Left lung (tissue), 10 donors: ENCODE results near the gene REL. TPM values are rescaled to one million over a fixed set of nuclear protein-coding genes. Genes with fewer than 3 reads are reported as not detected.
"Not testable (repeated sequence)": the region's sequence is repeated elsewhere in the genome, so short reads cannot be mapped to it uniquely, and the experiment has no call there.

Source experiments
- ATAC-seq: fragments of 200-7000 bp; cut with Tn5 transposase; one replicate; pipeline ENCODE4 v1.9.1; 2020; ENCODE audit warnings: moderate library complexity
- DNase-seq, 4 donors: peaks; one replicate each; pipeline ENCODE4 v3.0.0-alpha.2; 2013 to 2020
- H3K27ac ChIP-seq, 2 donors: fragments of 200-600 bp; sonication (generic) in 1 of 2; one replicate each; pipeline versions ENCODE4 v1.5.0 to v1.8.0; 2020 to 2021
- H3K27me3 ChIP-seq, 2 donors: fragments of 200-600 bp; sonication (generic) in 1 of 2; one replicate each; pipeline versions ENCODE4 v1.5.0 to v1.8.0; 2020 to 2021
- H3K36me3 ChIP-seq, 2 donors: fragments of 200-600 bp; sonication (generic) in 1 of 2; one replicate each; pipeline versions ENCODE4 v1.5.0 to v1.8.0; 2020 to 2021
- H3K4me1 ChIP-seq, 2 donors: fragments of 200-600 bp; one replicate each; pipeline ENCODE4 v1.8.0; 2021
- H3K4me3 ChIP-seq, 2 donors: fragments of 200-600 bp; sonication (generic) in 1 of 2; one replicate each; pipeline versions ENCODE4 v1.5.0 to v1.8.0; 2020 to 2021; ENCODE audit warnings: mild to moderate bottlenecking in 1 of 2
- H3K9me3 ChIP-seq, 2 donors: fragments of 200-600 bp; sonication (generic) in 1 of 2; one replicate each; pipeline versions ENCODE4 v1.5.0 to v1.8.0; 2020 to 2021
- CTCF ChIP-seq, 2 donors: fragments of 200-600 bp; sonication (generic) in 1 of 2; IDR thresholded peaks; one replicate each; pipeline versions ENCODE4 v1.5.0 to v1.8.0; 2021; ENCODE audit warnings: antibody characterized with exemption in 2 of 2
- intact Hi-C, 2 donors: fragments of 100-400 bp; cut with DNase I; formaldehyde crosslinking; loops; one replicate each; pipeline versions ENCODE4 v1.11.2 to v1.14.2; 2022
- polyA plus RNA-seq, 6 donors: library from polyadenylated mRNA; unstranded; fragments of 120-200 nt; gene quantifications; one replicate each; pipeline ENCODE4 v1.2.1, GENCODE V29; 2013; ENCODE audit not compliant: insufficient read length in 6 of 6
- total RNA-seq, 2 donors: library from RNA; stranded (reverse); fragmentation: NEBNext Ultra II Directional; extraction: Animal tissue kit (Norgen Biotek cat#: 25700); gene quantifications; one replicate each; pipeline ENCODE4 v1.2.1, GENCODE V29; 2021
- donor health status: DM: no; HTN: yes; CAD: no.
- donor health status: DM: no; HTN: no; CAD: no.

The REL gene
- total and polyA plus RNA-seq, 8 donors: 10.0 to 31.8 (median 11.9) TPM

- no peak overlapping the region for H3K4me3 ChIP-seq
- no peak overlapping the region for H3K27ac ChIP-seq
- peaks cover 6 to 33% of the 10 kb centered on the region in 2 donors for H3K4me1 ChIP-seq
- no peaks in the 10 kb centered on the region for H3K9me3 ChIP-seq
- no peaks in the 10 kb centered on the region for H3K27me3 ChIP-seq
- no peak for TF ChIP-seq CTCF (IDR thresholded peaks at IDR 0.05)
- ATAC-seq: no peak
- intact Hi-C loops: no loop called here
- no peak for DNase-seq
- peaks cover 2 to 35% of the 10 kb centered on the region in 2 donors for H3K36me3 ChIP-seq
Observed at GRCh38 chr2:60890393-60890707, 9.0 kb downstream of the REL start.

- DNase-seq: no peak
- no peak overlapping the region for H3K27ac ChIP-seq
- intact Hi-C loops: no loop called here
Observed at GRCh38 chr2:60891180-60891579, 9.8 kb downstream of the REL start.

GRCh38 chr2:60898567-60898966 lies 17.2 kb downstream of the REL start:
- DNase-seq: no peak
- no peak for TF ChIP-seq CTCF (IDR thresholded peaks at IDR 0.05)
- Histone ChIP-seq H3K4me3 (no peak overlapping the region), H3K9me3 (no peaks in the 10 kb centered on the region), H3K27ac (no peak overlapping the region), H3K27me3 (no peaks in the 10 kb centered on the region), H3K36me3 (peaks cover 0 to 97% of the 10 kb centered on the region in 2 donors), H3K4me1 (peaks cover 0 to 6% of the 10 kb centered on the region in 2 donors)
- intact Hi-C loops: no loop called here
- no peak for ATAC-seq

More at GRCh38 chr2:60891180-60891579, 9.8 kb downstream of the REL start:
- H3K9me3 ChIP-seq: no peaks in the 10 kb centered on the region
- H3K4me1 ChIP-seq: peaks cover 6 to 25% of the 10 kb centered on the region in 2 donors
- TF ChIP-seq CTCF (IDR thresholded peaks at IDR 0.05): no peak
- no peak for ATAC-seq
- peaks cover 2 to 43% of the 10 kb centered on the region in 2 donors for H3K36me3 ChIP-seq
- H3K27me3 ChIP-seq: no peaks in the 10 kb centered on the region
- H3K4me3 ChIP-seq: no peak overlapping the region

- H3K4me3 ChIP-seq: no peak overlapping the region
- ATAC-seq: no peak
Observed at GRCh38 chr2:60899230-60899891, 18.0 kb downstream of the REL start.

GRCh38 chr2:60899892-60900249 lies 18.5 kb downstream of the REL start:
- Histone ChIP-seq H3K27ac (no peak overlapping the region), H3K36me3 (peaks cover 0 to 97% of the 10 kb centered on the region in 2 donors), H3K27me3 (no peaks in the 10 kb centered on the region), H3K4me3 (no peak overlapping the region), H3K9me3 (no peaks in the 10 kb centered on the region), H3K4me1 (peaks cover 0 to 6% of the 10 kb centered on the region in 2 donors)
- no peak for TF ChIP-seq CTCF (IDR thresholded peaks at IDR 0.05)
- no peak for DNase-seq
- intact Hi-C loops: no loop called here
- no peak for ATAC-seq

More at GRCh38 chr2:60899230-60899891, 18.0 kb downstream of the REL start:
- TF ChIP-seq CTCF (IDR thresholded peaks at IDR 0.05): no peak
- no peaks in the 10 kb centered on the region for H3K27me3 ChIP-seq
- DNase-seq: no peak
- H3K4me1 ChIP-seq: peaks cover 0 to 6% of the 10 kb centered on the region in 2 donors
- intact Hi-C loops: no loop called here
- peaks cover 0 to 97% of the 10 kb centered on the region in 2 donors for H3K36me3 ChIP-seq
- H3K27ac ChIP-seq: no peak overlapping the region
- H3K9me3 ChIP-seq: no peaks in the 10 kb centered on the region

- H3K4me1 ChIP-seq, H3K4me3 ChIP-seq, H3K27ac ChIP-seq, intact Hi-C loops, DNase-seq, H3K9me3 ChIP-seq, H3K27me3 ChIP-seq: not testable (repeated sequence)
- H3K36me3 ChIP-seq: peaks cover 0 to 97% of the 10 kb centered on the region in 2 donors
- ATAC-seq: peak; percentile 66
Observed at GRCh38 chr2:60901296-60901695, 19.9 kb downstream of the REL start.

GRCh38 chr2:60905867-60906266 lies 24.5 kb downstream of the REL start:
- H3K9me3 ChIP-seq, intact Hi-C loops, H3K4me1 ChIP-seq, H3K27ac ChIP-seq, H3K4me3 ChIP-seq, DNase-seq, H3K27me3 ChIP-seq, ATAC-seq: not testable (repeated sequence)
- H3K36me3 ChIP-seq: peaks cover 0 to 88% of the 10 kb centered on the region in 2 donors
